SW480 (cell line): Measurements from ENCODE around the gene PRR19.

ENCODE experiments used
- DNase-seq: peaks from one replicate; pipeline ENCODE4 v3.0.0-alpha.2; 2016; ENCODE audit warnings: low spot score

The PRR19 gene

DNA sequence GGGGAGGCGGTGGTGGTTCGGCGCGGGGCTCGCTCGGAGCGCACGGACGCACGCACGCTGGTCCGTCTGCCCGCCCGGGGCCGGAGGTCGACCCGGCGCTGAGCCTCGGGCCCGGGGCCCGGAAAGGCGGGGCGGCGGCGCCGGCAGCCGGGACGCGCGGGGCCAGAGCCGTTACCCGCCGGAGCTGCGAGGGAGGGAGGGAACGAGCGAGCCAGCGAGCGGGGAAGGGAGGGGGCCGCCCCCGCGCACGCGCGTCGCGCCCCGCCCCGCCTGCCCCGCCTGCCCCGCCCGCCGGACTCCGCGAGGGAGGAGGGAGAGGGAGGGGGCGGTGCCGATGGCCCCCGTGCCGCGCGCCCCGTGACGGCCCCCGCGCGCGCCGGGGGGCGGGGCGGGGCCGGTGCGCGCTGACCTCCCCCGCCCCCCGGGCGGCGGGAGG, 17.8 kb upstream of the PRR19 start:
- peak; percentile 77 for DNase-seq

- DNase-seq: no peak
Measured at GRCh38 chr19:42284591-42285341, 17.2 kb upstream of the PRR19 start.

DNA sequence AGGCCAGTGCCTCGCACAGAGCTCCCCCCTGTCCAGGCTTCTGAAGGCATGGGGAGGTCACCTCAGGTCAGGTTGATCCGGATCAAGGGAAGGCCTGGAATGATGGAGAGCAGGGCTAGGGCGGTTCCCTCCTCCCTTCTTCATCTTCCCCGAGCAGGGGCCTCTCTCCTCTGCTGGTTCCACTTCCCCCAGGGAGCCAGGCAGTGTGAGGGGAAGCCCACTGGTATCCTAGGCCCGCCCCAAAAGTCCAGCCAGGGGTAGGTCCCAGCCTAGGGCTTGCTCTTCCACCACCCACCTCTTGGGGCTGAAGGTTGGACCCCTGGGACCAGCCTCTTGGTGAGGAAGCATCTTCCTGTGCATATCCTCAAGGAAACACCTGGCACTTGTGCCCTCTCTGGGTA, 16.4 kb upstream of the PRR19 start:
- no peak for DNase-seq

DNA sequence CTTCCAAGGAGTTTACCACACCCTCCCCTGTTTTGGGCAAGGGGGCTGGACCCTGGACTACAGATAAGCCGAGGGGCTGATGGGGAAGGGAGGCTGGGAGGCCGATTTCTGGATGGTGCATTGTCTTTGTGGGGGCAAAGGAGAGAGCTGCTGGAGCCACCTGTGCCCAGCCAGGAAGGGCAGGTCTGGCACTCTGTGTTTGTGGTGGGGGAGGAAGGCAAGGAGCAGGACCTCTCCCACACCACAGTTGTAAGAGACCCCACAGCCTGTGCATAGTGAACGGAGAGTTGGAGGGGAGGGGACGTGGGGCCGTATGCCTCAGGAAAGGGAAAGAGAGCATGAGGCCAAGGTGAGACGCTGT, 16.0 kb upstream of the PRR19 start:
- no peak for DNase-seq

DNA sequence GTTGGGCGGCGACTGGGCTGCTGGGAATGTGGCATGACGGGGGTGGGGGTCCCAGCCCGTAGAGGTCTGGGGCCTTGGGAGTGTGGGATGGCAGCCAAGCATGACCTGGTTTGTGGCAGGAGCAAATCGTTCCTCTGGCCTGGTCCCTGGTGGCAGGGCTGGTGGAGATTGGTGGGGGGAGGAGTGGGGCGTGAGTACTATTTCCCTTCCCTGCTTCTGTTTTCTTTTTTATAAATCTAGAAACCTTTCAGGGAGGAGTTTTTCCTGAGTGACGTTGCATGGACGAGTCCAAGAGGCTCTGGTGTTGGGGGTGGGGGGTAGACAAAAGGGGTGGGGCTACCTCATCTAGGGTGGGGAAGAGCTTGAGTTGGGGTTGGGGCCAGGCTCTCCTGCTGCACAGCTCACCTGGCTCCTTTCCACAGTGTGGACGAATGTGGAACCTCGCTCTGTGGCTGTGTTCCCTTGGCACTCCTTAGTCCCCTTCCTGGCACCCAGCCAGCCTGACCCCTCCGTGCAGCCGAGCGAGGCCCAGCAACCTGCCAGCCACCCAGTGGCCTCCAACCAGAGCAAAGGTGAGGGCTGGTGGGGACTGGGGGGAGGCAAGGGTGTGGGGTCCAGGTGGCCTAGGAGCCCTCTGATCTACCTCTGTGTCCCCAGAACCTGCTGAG, 15.4 kb upstream of the PRR19 start:
- DNase-seq: no peak

GRCh38 chr19:42287017-42287826, 14.7 kb upstream of the PRR19 start:
- DNase-seq: no peak

DNA sequence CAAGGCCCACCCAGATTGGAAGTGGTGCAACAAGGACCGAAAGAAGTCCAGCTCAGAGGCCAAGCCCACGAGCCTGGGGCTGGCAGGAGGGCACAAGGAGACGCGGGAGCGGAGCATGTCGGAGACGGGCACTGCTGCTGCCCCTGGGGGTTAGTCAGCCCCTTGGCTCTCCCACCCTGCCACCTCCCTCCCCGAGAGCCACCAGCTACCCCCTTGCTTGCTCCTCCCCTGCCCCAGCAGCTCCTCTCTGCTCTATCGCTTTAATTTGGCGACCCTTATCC, 14.2 kb upstream of the PRR19 start:
- no peak for DNase-seq

DNA sequence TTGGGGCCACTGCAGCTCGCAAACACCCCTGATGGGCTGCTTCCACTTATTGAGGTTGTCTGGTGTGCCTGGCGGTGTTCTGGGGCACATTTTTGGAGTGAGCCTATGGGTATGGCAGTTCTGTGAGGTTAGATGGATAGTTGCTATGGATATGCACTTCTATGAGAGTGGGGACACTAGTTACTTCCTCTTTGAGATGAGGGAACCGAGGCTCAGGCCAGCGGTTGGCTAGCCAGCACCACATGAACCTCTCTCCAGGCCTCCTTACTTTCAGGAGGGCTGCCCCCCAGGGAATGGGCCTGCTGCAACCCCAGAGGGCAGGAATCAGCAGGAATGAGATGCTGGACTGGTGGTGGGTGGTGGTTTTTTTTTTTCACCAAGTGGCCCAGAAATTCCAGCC, 13.5 kb upstream of the PRR19 start:
- no peak for DNase-seq

- no peak for DNase-seq
Measured at GRCh38 chr19:42288881-42289555, 12.9 kb upstream of the PRR19 start.

DNA sequence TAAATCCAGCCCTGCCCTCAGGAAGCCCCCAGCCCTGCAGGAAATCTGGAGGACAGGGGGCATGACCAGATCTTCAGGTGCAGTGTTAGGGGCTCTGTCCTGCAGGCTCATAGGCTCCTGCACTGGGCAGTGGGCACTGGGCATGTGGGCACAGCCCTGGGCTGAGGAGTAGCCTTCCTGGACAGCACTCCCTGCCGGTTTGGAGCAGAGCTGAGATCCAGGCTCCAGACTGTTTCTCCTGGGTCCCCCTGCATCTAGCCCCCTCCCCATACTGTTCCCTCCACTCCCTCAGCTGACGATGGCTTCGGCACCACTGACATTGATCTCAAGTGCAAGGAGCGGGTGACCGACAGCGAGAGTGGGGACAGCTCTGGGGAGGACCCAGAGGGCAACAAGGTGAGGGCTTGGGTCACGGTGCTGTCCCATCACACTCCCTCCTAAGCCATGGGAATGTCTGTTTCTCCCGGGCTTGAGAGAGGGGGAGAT, 12.3 kb upstream of the PRR19 start:
- no peak for DNase-seq

- DNase-seq: no peak
Measured at GRCh38 chr19:42290136-42290522, 11.8 kb upstream of the PRR19 start.

DNA sequence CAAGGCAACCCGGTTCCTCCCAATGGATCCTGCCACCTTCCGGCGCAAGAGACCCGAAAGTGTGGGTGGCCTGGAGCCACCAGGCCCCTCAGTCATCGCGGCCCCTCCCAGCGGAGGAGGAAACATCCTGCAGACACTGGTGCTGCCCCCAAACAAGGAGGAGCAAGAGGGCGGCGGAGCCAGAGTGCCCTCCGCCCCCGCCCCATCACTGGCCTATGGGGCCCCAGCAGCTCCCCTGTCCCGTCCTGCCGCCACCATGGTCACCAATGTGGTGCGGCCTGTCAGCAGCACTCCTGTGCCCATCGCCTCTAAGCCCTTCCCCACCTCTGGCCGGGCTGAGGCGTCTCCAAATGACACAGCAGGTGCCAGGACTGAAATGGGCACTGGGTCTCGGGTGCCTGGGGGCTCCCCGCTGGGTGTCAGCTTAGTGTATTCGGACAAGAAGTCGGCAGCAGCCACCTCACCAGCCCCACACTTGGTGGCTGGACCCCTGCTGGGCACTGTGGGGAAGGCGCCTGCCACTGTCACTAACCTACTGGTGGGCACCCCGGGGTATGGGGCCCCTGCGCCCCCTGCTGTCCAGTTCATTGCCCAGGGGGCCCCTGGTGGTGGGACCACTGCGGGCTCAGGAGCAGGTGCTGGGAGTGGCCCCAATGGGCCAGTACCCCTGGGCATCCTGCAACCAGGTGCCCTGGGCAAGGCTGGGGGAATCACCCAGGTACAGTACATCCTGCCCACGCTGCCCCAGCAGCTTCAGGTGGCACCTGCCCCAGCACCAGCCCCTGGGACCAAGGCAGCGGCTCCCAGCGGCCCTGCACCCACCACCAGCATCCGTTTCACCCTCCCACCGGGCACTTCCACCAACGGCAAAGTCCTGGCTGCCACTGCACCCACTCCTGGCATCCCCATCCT, 11.2 kb upstream of the PRR19 start:
- peak; percentile 49 for DNase-seq

GRCh38 chr19:42291435-42291810, 10.5 kb upstream of the PRR19 start:
- no peak for DNase-seq

GRCh38 chr19:42292042-42292960, 9.6 kb upstream of the PRR19 start:
- DNase-seq: no peak

- no peak for DNase-seq
Measured at GRCh38 chr19:42292963-42293362, 9.0 kb upstream of the PRR19 start.

GRCh38 chr19:42293540-42293939, 8.4 kb upstream of the PRR19 start:
- no peak for DNase-seq

GRCh38 chr19:42293948-42294347, 8.0 kb upstream of the PRR19 start:
- no peak for DNase-seq

GRCh38 chr19:42294471-42295137, 7.3 kb upstream of the PRR19 start:
- no peak for DNase-seq

DNA sequence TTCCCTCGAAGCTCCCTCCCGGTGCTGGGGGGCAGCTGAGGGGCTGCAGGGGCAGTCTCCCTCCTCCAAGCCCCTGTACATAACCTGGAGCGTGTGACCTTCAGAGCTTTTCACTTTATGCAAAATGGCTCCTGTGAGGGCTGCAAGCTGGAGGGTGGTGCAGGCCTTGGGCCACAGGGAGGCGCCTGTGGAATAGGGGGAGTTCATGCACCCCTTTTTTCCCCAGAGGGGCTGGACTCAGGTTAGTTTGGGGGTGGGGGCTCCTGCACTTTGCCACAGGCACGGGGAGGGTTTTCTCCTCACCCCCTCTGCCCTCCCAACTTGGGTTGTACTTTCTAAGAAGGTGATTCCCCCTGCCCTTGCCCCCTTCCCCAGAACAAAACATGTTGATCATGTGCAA, 6.6 kb upstream of the PRR19 start:
- no peak for DNase-seq
